PFSK-1 (cell line): Measurements from ENCODE around the gene CYP2S1.

Experiments
- FOXP2 ChIP-seq: optimal IDR thresholded peaks from 2 replicates; pipeline ENCODE3; 2011; ENCODE audit warnings: borderline replicate concordance, control low read depth, inconsistent platforms; ENCODE audit not compliant: insufficient read depth; ENCODE audit errors: extremely low read length, extremely low read depth
- POLR2AphosphoS5 ChIP-seq: IDR thresholded peaks from 2 replicates; pipeline ENCODE4 v1.6.1; 2012; ENCODE audit warnings: low read depth, mild to moderate bottlenecking, control low read depth, low read length, moderate library complexity
- SIN3A ChIP-seq: IDR thresholded peaks from 2 replicates; pipeline ENCODE4 v1.6.1; 2012; ENCODE audit warnings: mild to moderate bottlenecking, low read length, moderate library complexity, borderline replicate concordance; ENCODE audit not compliant: insufficient read depth
- TAF1 ChIP-seq: IDR thresholded peaks from 2 replicates; pipeline ENCODE4 v1.6.1; 2012; ENCODE audit warnings: low read length, control low read depth, borderline replicate concordance; ENCODE audit not compliant: insufficient read depth
- TF ChIP-seq, protein P1 (sequence below), 2 experiments: IDR thresholded peaks; 2 replicates each; pipeline versions ENCODE4 v1.6.1 to v1.8.0; 2011 to 2012; ENCODE audit warnings: low read depth in 2 of 2, low read length in 2 of 2, control low read depth in 1 of 2, inconsistent platforms in 1 of 2, mild to moderate bottlenecking in 1 of 2, moderate library complexity in 1 of 2; ENCODE audit not compliant: insufficient read depth in 1 of 2

CYP2S1 gene

DNA sequence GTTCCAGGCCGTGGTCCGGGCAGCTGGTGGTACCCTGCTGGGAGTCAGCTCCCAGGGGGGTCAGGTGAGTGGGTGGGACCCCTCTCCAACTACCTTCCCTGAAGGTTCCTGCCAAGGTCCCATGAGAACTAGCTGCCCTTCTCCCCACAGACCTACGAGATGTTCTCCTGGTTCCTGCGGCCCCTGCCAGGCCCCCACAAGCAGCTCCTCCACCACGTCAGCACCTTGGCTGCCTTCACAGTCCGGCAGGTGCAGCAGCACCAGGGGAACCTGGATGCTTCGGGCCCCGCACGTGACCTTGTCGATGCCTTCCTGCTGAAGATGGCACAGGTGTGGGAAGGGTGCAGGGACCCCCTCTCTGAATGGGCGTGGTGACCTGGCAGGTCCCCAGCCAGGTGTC lies 5.5 kb downstream of the CYP2S1 start:
- TF ChIP-seq SIN3A (no peak), TAF1 (no peak), FOXP2 (no peak), POLR2AphosphoS5 (no peak)
- TF ChIP-seq, protein P1, sequence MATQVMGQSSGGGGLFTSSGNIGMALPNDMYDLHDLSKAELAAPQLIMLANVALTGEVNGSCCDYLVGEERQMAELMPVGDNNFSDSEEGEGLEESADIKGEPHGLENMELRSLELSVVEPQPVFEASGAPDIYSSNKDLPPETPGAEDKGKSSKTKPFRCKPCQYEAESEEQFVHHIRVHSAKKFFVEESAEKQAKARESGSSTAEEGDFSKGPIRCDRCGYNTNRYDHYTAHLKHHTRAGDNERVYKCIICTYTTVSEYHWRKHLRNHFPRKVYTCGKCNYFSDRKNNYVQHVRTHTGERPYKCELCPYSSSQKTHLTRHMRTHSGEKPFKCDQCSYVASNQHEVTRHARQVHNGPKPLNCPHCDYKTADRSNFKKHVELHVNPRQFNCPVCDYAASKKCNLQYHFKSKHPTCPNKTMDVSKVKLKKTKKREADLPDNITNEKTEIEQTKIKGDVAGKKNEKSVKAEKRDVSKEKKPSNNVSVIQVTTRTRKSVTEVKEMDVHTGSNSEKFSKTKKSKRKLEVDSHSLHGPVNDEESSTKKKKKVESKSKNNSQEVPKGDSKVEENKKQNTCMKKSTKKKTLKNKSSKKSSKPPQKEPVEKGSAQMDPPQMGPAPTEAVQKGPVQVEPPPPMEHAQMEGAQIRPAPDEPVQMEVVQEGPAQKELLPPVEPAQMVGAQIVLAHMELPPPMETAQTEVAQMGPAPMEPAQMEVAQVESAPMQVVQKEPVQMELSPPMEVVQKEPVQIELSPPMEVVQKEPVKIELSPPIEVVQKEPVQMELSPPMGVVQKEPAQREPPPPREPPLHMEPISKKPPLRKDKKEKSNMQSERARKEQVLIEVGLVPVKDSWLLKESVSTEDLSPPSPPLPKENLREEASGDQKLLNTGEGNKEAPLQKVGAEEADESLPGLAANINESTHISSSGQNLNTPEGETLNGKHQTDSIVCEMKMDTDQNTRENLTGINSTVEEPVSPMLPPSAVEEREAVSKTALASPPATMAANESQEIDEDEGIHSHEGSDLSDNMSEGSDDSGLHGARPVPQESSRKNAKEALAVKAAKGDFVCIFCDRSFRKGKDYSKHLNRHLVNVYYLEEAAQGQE (IDR thresholded peaks at IDR 0.05; ENCODE audit: insufficient read depth in 1 of 2, low read depth in 2 of 2, low read length in 2 of 2): no peak

DNA sequence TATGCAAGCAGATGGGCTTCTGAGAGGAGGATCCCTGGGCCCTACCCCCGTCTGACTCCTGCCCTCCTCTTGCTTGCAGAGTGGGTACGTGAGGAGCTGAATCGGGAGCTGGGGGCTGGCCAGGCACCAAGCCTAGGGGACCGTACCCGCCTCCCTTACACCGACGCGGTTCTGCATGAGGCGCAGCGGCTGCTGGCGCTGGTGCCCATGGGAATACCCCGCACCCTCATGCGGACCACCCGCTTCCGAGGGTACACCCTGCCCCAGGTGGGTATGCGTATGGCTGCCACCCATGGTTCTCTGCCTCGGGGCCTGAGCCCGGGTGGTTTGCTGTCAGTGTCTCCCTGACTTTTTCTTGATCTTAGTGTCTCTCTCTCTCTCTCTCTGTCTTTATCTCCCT lies 10.4 kb downstream of the CYP2S1 start:
- TF ChIP-seq, protein P1 (IDR thresholded peaks at IDR 0.05; ENCODE audit: insufficient read depth in 1 of 2, low read depth in 2 of 2, low read length in 2 of 2): no peak
- no peak for TF ChIP-seq SIN3A
- no peak for TF ChIP-seq FOXP2
- TF ChIP-seq TAF1: no peak
- TF ChIP-seq POLR2AphosphoS5: no peak

DNA sequence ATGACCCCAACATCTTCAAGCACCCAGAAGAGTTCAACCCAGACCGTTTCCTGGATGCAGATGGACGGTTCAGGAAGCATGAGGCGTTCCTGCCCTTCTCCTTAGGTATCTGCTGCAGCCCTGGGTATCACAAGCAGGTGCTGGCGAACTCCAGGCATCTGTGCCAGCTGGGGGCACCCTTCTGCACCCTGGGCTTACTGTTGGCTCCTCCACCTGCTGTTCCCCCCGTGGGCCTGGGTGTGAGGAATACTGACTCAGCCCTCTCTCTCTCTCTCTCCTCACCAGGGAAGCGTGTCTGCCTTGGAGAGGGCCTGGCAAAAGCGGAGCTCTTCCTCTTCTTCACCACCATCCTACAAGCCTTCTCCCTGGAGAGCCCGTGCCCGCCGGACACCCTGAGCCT lies 13.0 kb downstream of the CYP2S1 start:
- no peak for TF ChIP-seq SIN3A
- TF ChIP-seq, protein P1 (IDR thresholded peaks at IDR 0.05; ENCODE audit: insufficient read depth in 1 of 2, low read depth in 2 of 2, low read length in 2 of 2): no peak
- no peak for TF ChIP-seq TAF1
- no peak for TF ChIP-seq POLR2AphosphoS5
- no peak for TF ChIP-seq FOXP2

DNA sequence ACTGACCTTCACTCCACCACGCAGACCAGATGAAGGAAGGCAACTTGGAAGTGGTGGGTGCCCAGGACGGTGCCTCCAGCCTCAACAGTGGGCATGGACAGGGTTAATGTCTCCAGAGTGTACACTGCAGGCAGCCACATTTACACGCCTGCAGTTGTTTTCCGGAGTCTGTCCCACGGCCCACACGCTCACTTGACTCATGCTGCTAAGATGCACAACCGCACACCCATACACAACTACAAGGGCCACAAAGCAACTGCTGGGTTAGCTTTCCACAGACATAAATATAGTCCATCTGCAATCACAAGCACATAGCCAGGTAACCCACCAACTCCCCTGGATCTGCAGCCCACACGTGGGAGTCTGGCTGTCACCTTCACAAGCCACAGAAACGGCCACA lies 13.4 kb downstream of the CYP2S1 start:
- TF ChIP-seq FOXP2: no peak
- TF ChIP-seq SIN3A: no peak
- no peak for TF ChIP-seq POLR2AphosphoS5
- TF ChIP-seq, protein P1 (IDR thresholded peaks at IDR 0.05; ENCODE audit: insufficient read depth in 1 of 2, low read depth in 2 of 2, low read length in 2 of 2): no peak
- TF ChIP-seq TAF1: no peak
